Spleen (tissue), 7 donors: ENCODE data around the gene FBXO38.

ENCODE experiments used
- POLR2AphosphoS5 ChIP-seq, 3 donors: sonication (generic); formaldehyde crosslinking; IDR thresholded peaks; one replicate each; pipeline ENCODE4 v1.5.1; 2017; ENCODE audit warnings: antibody characterized with exemption in 3 of 3
- TF ChIP-seq, protein P1 (sequence below), 11 experiments: fragments of 200-600 bp in 7 of 11; fragments of 450-650 bp in 4 of 11; sonication (generic) in 4 of 11; IDR thresholded peaks in 8 of 11; conservative IDR thresholded peaks in 3 of 11; 1 replicate in 7 of 11; 2 replicates in 4 of 11; pipeline versions ENCODE4 v1.4.0 to v1.8.0; 2016 to 2021; ENCODE audit warnings: antibody characterized with exemption in 11 of 11, inconsistent platforms in 4 of 11, mild to moderate bottlenecking in 1 of 11
- donor health status: DM: no; HTN: no; CAD: no; lungs with moderate emphysema.
- donor health status: DM: no; HTN: no; CAD: no.
- donor health status: DM: no; HTN: no; CAD: no.

DNA sequence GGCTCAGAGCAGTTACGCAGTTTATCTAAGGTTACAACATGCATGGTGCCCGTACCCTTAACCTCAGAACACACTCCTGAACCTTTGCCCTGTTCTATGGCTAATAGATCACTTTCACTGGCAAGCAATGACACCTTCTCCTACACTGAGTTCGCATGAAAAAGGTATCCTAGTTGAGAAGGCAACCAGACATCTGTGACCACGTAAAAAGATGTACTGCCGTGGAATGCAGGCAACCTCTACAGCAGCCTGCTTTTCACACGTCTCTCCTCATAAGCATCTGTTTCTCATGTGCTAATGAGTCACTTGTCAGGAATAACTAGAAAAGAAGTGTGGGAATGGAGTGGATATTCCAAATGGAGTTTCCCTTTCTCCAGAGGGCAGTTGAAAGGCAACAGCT, 71.4 kb downstream of the FBXO38 start:
- TF ChIP-seq, protein P1, sequence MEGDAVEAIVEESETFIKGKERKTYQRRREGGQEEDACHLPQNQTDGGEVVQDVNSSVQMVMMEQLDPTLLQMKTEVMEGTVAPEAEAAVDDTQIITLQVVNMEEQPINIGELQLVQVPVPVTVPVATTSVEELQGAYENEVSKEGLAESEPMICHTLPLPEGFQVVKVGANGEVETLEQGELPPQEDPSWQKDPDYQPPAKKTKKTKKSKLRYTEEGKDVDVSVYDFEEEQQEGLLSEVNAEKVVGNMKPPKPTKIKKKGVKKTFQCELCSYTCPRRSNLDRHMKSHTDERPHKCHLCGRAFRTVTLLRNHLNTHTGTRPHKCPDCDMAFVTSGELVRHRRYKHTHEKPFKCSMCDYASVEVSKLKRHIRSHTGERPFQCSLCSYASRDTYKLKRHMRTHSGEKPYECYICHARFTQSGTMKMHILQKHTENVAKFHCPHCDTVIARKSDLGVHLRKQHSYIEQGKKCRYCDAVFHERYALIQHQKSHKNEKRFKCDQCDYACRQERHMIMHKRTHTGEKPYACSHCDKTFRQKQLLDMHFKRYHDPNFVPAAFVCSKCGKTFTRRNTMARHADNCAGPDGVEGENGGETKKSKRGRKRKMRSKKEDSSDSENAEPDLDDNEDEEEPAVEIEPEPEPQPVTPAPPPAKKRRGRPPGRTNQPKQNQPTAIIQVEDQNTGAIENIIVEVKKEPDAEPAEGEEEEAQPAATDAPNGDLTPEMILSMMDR (IDR thresholded peaks at IDR 0.05 in 8 of 11, conservative IDR thresholded peaks at IDR 0.05 in 3 of 11), result no peak
- no peak for TF ChIP-seq POLR2AphosphoS5 (IDR thresholded peaks at IDR 0.05)
